ENCODE data around the gene TEX19. TPM values are rescaled to one million over a fixed set of nuclear protein-coding genes. Genes with fewer than 3 reads are reported as not detected.

Gene TEX19
- total RNA-seq, 1 donor = not detected

DNA sequence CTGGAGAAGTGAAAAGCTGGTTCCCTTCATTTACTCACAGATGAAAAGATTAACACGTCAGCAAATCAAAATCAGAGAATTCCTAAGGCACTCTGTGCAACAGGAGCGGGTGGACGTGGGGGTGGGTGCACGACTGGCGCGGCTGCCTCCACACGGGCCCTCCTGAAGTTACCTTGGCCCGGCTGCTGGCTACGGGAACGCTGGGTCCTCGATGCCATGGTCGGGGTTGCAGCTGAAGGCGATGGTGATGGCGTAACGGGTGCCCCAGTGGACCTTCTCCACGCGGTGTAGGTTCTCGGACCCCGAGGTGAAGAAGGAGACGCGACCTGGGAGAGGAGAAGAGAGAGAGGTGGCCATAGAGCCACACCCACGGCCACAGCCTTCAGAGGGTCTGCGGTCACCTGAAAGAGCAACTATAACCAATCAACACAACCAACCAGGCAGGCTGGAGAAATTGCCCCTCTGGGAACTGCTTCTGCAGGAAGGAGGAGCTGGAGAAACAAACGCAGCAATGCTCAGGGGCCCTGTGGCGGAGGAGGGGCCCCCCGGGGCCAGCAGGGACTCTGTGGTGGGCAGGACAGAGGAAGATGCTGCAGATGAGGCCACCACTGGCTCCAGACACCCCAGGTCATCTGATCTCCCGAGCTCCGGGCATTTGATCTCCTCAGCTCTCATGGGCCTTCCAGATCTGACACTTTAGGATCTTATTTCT, 33.3 kb downstream of the TEX19 start:
- no peaks in the 10 kb centered on the region for H3K4me1 ChIP-seq (ENCODE audit: insufficient read depth, low read length)
- no peaks in the 10 kb centered on the region for H3K27me3 ChIP-seq (ENCODE audit: insufficient read depth, low read length)
- no peaks in the 10 kb centered on the region for H3K9me3 ChIP-seq (ENCODE audit: low read depth, low read length)
- no peak overlapping the region for H3K4me3 ChIP-seq (ENCODE audit: low read length)

DNA sequence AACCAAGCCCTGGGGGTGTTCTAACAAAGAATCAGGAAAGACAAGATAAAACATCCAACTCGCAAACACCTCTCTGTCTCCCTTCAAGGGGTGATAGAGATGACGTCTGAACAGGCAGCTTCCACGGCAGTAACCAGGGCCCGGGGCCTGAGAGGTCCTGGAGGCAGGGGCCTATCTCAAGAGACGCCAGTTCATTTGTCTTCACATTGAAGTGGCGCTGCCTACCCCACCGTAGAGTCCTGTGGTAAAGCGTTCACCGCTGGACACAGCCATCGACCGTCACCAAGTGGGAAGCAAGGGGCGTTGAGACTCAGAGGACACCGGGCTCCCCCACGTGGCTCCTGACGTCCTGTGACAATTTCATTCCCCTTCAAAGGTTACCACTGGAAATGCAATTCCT, 33.9 kb downstream of the TEX19 start:
- Histone ChIP-seq H3K4me1 (ENCODE audit: insufficient read depth, low read length) (no peaks in the 10 kb centered on the region), H3K4me3 (ENCODE audit: low read length) (no peak overlapping the region), H3K9me3 (ENCODE audit: low read depth, low read length) (no peaks in the 10 kb centered on the region), H3K27me3 (ENCODE audit: insufficient read depth, low read length) (no peaks in the 10 kb centered on the region)

DNA sequence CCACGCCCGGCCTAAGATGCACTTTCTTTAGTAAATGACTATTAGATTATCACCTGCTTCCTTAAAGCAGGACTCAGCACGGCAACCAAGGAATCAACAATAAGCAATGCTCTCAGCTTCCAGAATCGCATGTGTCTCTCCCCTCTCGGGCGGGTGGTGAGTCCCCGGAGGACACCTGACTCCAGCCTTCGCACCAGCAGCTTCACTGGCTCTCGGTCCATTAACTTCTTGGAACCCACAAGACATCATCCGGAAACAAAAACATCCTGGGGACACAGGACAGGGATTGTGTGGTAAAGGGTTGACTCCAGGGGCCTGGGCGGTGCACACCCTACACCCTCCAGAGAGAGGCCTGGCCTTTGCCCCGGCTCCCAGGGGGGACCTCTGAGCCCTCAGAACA, 35.2 kb downstream of the TEX19 start:
- Histone ChIP-seq H3K4me3 (ENCODE audit: low read length) (no peak overlapping the region), H3K9me3 (ENCODE audit: low read depth, low read length) (no peaks in the 10 kb centered on the region), H3K4me1 (ENCODE audit: insufficient read depth, low read length) (peaks cover 2% of the 10 kb centered on the region), H3K27me3 (ENCODE audit: insufficient read depth, low read length) (no peaks in the 10 kb centered on the region)

GRCh38 chr17:82396601-82397435, 37.8 kb downstream of the TEX19 start:
- Histone ChIP-seq H3K27me3 (ENCODE audit: insufficient read depth, low read length) (no peaks in the 10 kb centered on the region), H3K4me3 (ENCODE audit: low read length) (no peak overlapping the region), H3K4me1 (ENCODE audit: insufficient read depth, low read length) (peaks cover 28% of the 10 kb centered on the region), H3K9me3 (ENCODE audit: low read depth, low read length) (no peaks in the 10 kb centered on the region)

DNA sequence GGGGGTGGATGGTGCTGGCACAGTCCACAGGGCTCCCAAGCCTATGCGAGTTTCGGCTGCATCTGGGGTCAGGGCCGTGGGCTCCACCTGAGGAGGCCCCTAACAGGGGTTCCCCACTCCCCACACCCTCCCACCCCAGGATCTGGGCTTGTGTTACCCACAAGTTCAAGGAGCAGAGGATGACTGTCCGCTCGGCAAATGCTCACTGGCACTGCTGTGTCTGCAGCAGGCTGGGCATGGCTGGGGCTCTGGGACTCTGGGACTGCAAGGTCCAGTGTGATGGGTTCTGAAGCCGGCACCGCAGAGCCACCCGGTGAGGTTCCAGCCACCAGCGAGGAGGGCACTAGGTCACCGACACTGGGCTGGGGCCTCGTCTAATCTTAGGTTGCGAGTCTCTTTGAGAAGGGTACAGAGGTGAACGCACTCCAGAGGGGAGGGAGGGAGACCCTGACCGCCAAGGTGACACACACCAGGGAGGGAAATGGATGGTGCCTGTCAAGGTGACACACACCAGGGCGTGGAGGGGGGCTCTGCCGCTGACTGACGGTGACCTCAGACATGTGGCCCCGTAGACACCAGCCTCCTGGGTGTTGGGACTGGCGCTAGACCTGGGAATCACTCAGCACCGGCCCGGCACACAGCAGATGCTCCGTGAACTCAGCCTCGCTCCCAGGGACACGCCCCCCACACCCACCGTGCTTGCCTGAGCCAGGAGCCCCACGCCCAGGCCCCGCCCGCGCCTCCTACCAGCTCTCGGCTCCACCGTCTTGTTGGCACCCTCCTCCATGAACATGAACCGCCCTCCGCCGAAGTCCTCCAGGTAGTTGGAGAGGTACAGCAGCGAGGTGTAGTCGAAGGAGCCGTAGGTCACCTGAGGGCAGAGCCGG, 38.6 kb downstream of the TEX19 start:
- H3K4me1 ChIP-seq (ENCODE audit: insufficient read depth, low read length) = peaks cover 28% of the 10 kb centered on the region
- no peaks in the 10 kb centered on the region for H3K27me3 ChIP-seq (ENCODE audit: insufficient read depth, low read length)
- H3K9me3 ChIP-seq (ENCODE audit: low read depth, low read length) = no peaks in the 10 kb centered on the region
- no peak overlapping the region for H3K4me3 ChIP-seq (ENCODE audit: low read length)

- no peaks in the 10 kb centered on the region for H3K9me3 ChIP-seq (ENCODE audit: low read depth, low read length)
- H3K4me1 ChIP-seq (ENCODE audit: insufficient read depth, low read length) = peaks cover 28% of the 10 kb centered on the region
- no peaks in the 10 kb centered on the region for H3K27me3 ChIP-seq (ENCODE audit: insufficient read depth, low read length)
- no peak overlapping the region for H3K4me3 ChIP-seq (ENCODE audit: low read length)
These were observed 40.0 kb downstream of the TEX19 start for GRCh38 chr17:82399041-82399441.

DNA sequence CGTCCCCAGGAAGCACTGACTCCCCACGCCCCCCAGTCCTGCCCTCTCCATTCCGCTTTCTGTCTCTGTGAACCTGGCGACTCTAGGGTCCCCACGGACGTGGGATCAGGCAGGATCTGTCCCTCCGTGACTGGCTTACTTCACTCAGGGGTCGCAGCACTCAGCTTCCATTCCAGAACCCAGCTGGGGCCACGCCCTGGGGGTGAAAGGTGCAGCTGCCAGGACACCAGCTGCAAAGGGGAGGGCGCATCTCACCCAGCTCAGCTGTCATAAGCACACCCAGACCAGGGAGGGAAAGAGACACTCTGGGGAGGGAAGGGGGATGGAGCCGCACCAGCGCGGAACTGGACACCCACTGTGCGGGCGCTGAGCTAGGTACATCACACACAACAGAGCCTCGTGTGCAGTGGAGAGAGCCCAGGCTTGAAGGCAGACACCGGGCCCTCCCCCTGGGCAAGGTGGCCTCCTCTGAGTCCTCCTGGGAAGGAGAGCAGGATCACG, 40.6 kb downstream of the TEX19 start:
- Histone ChIP-seq H3K9me3 (ENCODE audit: low read depth, low read length) (no peaks in the 10 kb centered on the region), H3K27me3 (ENCODE audit: insufficient read depth, low read length) (no peaks in the 10 kb centered on the region), H3K4me3 (ENCODE audit: low read length) (no peak overlapping the region)

DNA sequence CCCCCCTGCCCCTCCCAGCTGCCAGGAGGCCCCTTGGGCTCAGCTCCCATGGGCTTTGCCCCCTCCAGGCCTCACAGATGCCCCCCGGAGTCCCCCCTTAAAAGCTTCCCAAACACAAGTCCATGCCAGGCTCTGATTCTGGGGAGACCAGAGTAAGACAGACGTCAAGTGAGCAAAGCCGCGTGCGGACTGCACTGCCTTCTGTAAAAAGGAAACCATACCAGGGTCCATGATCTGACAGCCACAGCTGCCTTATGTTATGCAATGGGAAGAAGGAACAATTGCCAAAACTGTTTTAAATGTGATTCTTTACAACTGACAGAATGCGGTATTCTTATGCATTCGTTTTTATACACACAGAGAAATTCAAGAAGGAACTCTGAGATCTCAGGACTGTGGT, 41.2 kb downstream of the TEX19 start:
- Histone ChIP-seq H3K9me3 (ENCODE audit: low read depth, low read length) (no peaks in the 10 kb centered on the region), H3K27me3 (ENCODE audit: insufficient read depth, low read length) (no peaks in the 10 kb centered on the region), H3K4me3 (ENCODE audit: low read length) (no peak overlapping the region), H3K4me1 (ENCODE audit: insufficient read depth, low read length) (peaks cover 28% of the 10 kb centered on the region)

More for the DNA sequence above, 40.6 kb downstream of the TEX19 start:
- H3K4me1 ChIP-seq (ENCODE audit: insufficient read depth, low read length) = peaks cover 28% of the 10 kb centered on the region

DNA sequence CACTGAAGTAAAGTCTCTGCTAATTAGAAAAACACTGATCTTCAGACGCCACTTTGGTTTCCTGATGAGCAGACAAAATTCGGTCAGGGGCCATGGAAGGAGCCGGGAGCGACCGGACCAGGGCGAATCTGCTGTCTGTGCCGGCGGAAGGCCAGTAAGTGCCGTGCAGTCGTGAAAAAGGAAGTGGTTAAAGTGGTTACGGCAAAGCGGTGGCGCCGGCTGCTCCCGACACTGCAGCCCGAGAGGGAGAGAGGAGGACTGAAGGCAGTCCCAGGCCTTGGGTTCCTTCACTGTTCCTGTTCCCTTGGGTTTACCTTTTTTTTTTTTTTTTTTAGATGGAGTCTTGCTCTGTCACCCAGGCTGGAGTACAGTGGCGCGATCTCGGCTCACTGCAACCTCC, 41.8 kb downstream of the TEX19 start:
- H3K4me3 ChIP-seq (ENCODE audit: low read length) = no peak overlapping the region

DNA sequence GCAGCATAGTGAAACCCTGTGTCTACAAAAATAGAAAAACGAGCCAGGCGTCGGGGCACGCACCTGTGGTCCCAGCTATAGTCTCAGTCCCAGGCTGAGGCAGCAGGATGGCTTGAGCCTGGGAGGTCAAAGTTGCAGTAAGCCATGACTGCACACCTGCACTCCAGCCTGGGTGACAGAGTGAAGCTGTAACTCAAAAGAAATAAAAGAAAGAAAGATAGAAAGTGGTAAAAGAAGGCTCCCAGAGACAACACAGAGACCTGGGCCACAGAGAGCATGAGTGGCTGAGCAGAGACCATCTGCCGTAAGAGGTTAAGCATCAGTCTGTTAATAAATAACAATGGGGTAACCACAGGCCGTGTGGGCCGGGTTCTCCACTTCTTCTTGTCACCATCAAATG, 43.8 kb downstream of the TEX19 start:
- H3K27me3 ChIP-seq (ENCODE audit: insufficient read depth, low read length) = no peaks in the 10 kb centered on the region
- peaks cover 28% of the 10 kb centered on the region for H3K4me1 ChIP-seq (ENCODE audit: insufficient read depth, low read length)
- H3K9me3 ChIP-seq (ENCODE audit: low read depth, low read length) = no peaks in the 10 kb centered on the region
- H3K4me3 ChIP-seq (ENCODE audit: low read length) = no peak overlapping the region

More for the DNA sequence above, 41.8 kb downstream of the TEX19 start:
- Histone ChIP-seq H3K4me1 (ENCODE audit: insufficient read depth, low read length) (peaks cover 28% of the 10 kb centered on the region), H3K9me3 (ENCODE audit: low read depth, low read length) (no peaks in the 10 kb centered on the region), H3K27me3 (ENCODE audit: insufficient read depth, low read length) (no peaks in the 10 kb centered on the region)

GRCh38 chr17:82403662-82404660, 44.9 kb downstream of the TEX19 start:
- Histone ChIP-seq H3K27me3 (ENCODE audit: insufficient read depth, low read length) (no peaks in the 10 kb centered on the region), H3K4me3 (ENCODE audit: low read length) (no peak overlapping the region), H3K4me1 (ENCODE audit: insufficient read depth, low read length) (peaks cover 28% of the 10 kb centered on the region), H3K9me3 (ENCODE audit: low read depth, low read length) (no peaks in the 10 kb centered on the region)

GRCh38 chr17:82405051-82405450, 46.0 kb downstream of the TEX19 start:
- H3K27me3 ChIP-seq (ENCODE audit: insufficient read depth, low read length) = no peaks in the 10 kb centered on the region
- no peaks in the 10 kb centered on the region for H3K9me3 ChIP-seq (ENCODE audit: low read depth, low read length)
- H3K4me3 ChIP-seq (ENCODE audit: low read length) = no peak overlapping the region
- H3K4me1 ChIP-seq (ENCODE audit: insufficient read depth, low read length) = peaks cover 18% of the 10 kb centered on the region

GRCh38 chr17:82406131-82406671, 47.2 kb downstream of the TEX19 start:
- Histone ChIP-seq H3K9me3 (ENCODE audit: low read depth, low read length) (no peaks in the 10 kb centered on the region), H3K4me3 (ENCODE audit: low read length) (no peak overlapping the region), H3K4me1 (ENCODE audit: insufficient read depth, low read length) (peaks cover 6% of the 10 kb centered on the region), H3K27me3 (ENCODE audit: insufficient read depth, low read length) (no peaks in the 10 kb centered on the region)

- Histone ChIP-seq H3K27me3 (ENCODE audit: insufficient read depth, low read length) (no peaks in the 10 kb centered on the region), H3K9me3 (ENCODE audit: low read depth, low read length) (no peaks in the 10 kb centered on the region), H3K4me1 (ENCODE audit: insufficient read depth, low read length) (no peaks in the 10 kb centered on the region), H3K4me3 (ENCODE audit: low read length) (no peak overlapping the region)
These were observed 48.2 kb downstream of the TEX19 start for GRCh38 chr17:82407255-82407654.

Measured in mononuclear cell (primary cell).